Lower leg skin (tissue), 4 donors: ENCODE measurements around the gene OSBP2. TPM values are rescaled to one million over a fixed set of nuclear protein-coding genes. Genes with fewer than 3 reads are reported as not detected.

Source experiments
- DNase-seq, 2 donors: peaks; one replicate each; pipeline ENCODE4 v3.0.0-alpha.2; 2019; ENCODE audit warnings: low spot score in 2 of 2
- H3K4me3 ChIP-seq: fragments of 200-600 bp; sonication (generic); 2 replicates; pipeline ENCODE4 v1.5.1; 2017; ENCODE audit warnings: mild to moderate bottlenecking, low read depth; ENCODE audit not compliant: poor library complexity, severe bottlenecking
- POLR2A ChIP-seq, 2 donors: fragments of 450-650 bp; IDR thresholded peaks; one replicate each; pipeline ENCODE4 v1.6.1; 2016 to 2017; ENCODE audit warnings: antibody characterized with exemption in 2 of 2, mild to moderate bottlenecking in 1 of 2, moderate library complexity in 1 of 2
- WGBS, 2 donors: methylation state at CpG; one replicate each; pipeline ENCODE4 v1.1.5; 2018; 5-methylcytosine and 5-hydroxymethylcytosine counted together
- intact Hi-C: fragments of 100-400 bp; cut with DNase I; formaldehyde crosslinking; loops from one replicate; pipeline ENCODE4 v1.15.0; 2023; ENCODE audit warnings: low total_unique reads
- total RNA-seq, 4 donors: library from RNA; depleted of rRNA; stranded (reverse); fragments of >200 nt; gene quantifications; one replicate each; pipeline ENCODE4 v1.1.0, GENCODE V29; 2016
- TF ChIP-seq, protein P1 (sequence below), 3 donors: fragments of 450-650 bp; IDR thresholded peaks; one replicate each; pipeline ENCODE4 v1.5.1; 2016; ENCODE audit warnings: antibody characterized with exemption in 3 of 3, mild to moderate bottlenecking in 3 of 3, moderate library complexity in 2 of 3

OSBP2 gene
- total RNA-seq, 4 donors from 2014 or later = 7.2 to 13.3 (median 10.0) TPM

DNA sequence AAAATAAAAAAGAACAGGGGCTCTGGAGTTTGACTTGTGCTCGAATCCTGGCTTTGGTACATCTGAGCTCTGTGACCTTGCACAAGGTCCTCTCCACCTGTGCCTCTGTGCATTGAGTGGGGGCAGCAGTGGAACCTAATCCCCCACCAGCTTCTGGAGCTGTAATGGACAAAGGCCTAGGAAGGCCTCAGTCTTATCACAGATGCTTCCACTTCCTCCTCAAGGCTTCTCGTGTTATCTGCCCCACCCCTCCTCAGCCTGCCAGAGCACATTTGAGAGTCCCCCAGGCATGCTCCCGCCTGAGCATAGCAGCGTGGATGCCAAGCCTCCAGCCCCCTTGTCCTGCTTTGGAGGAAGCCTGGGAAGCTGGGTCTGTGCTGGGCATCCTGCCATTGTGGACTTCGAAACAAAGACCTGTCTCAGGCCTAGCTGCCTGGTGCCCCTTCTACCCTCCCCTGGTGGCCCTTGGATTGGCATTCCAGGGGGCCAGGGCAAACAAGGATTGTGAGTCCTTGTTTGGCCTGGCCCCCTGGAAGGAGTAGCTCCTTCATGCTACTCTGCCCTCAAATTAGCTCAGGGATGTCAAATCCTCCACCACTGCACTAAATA, 44.1 kb upstream of the OSBP2 start:
- intact Hi-C loops = no loop called here
- no peak for TF ChIP-seq POLR2A (IDR thresholded peaks at IDR 0.05)
- TF ChIP-seq, protein P1, sequence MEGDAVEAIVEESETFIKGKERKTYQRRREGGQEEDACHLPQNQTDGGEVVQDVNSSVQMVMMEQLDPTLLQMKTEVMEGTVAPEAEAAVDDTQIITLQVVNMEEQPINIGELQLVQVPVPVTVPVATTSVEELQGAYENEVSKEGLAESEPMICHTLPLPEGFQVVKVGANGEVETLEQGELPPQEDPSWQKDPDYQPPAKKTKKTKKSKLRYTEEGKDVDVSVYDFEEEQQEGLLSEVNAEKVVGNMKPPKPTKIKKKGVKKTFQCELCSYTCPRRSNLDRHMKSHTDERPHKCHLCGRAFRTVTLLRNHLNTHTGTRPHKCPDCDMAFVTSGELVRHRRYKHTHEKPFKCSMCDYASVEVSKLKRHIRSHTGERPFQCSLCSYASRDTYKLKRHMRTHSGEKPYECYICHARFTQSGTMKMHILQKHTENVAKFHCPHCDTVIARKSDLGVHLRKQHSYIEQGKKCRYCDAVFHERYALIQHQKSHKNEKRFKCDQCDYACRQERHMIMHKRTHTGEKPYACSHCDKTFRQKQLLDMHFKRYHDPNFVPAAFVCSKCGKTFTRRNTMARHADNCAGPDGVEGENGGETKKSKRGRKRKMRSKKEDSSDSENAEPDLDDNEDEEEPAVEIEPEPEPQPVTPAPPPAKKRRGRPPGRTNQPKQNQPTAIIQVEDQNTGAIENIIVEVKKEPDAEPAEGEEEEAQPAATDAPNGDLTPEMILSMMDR (IDR thresholded peaks at IDR 0.05) = no peak
- WGBS, 2 donors = 55 to 66% methylated on average over 5 of the region's 5 CpGs
- no peak for DNase-seq
- H3K4me3 ChIP-seq = no peak overlapping the region

GRCh38 chr22:30652852-30653251, 41.8 kb upstream of the OSBP2 start:
- 79 to 82% methylated on average over 2 of the region's 2 CpGs for WGBS, 2 donors
- intact Hi-C loops = no loop called here
- no peak for TF ChIP-seq POLR2A (IDR thresholded peaks at IDR 0.05)
- TF ChIP-seq, protein P1 (IDR thresholded peaks at IDR 0.05) = no peak
- no peak overlapping the region for H3K4me3 ChIP-seq
- no peak for DNase-seq

GRCh38 chr22:30654361-30654760, 40.3 kb upstream of the OSBP2 start:
- 97 to 98% methylated on average over 14 of the region's 14 CpGs for WGBS, 2 donors
- no peak for DNase-seq
- no peak overlapping the region for H3K4me3 ChIP-seq
- TF ChIP-seq, protein P1 (IDR thresholded peaks at IDR 0.05) = no peak
- no peak for TF ChIP-seq POLR2A (IDR thresholded peaks at IDR 0.05)
- intact Hi-C loops = no loop called here

- intact Hi-C loops = no loop called here
- H3K4me3 ChIP-seq = no peak overlapping the region
- DNase-seq = no peak
- WGBS, 2 donors = 66 to 79% methylated on average over 3 of the region's 3 CpGs
- TF ChIP-seq, protein P1 (IDR thresholded peaks at IDR 0.05) = no peak
- TF ChIP-seq POLR2A (IDR thresholded peaks at IDR 0.05) = no peak
These were observed 39.1 kb upstream of the OSBP2 start for GRCh38 chr22:30655532-30655931.

- no peak overlapping the region for H3K4me3 ChIP-seq
- intact Hi-C loops = no loop called here
- no peak for DNase-seq
These were observed 32.6 kb upstream of the OSBP2 start for GRCh38 chr22:30662040-30662439.

More at GRCh38 chr22:30662040-30662439, 32.6 kb upstream of the OSBP2 start:
- TF ChIP-seq, protein P1 (IDR thresholded peaks at IDR 0.05) = no peak
- TF ChIP-seq POLR2A (IDR thresholded peaks at IDR 0.05) = no peak
- WGBS, 2 donors = 81 to 92% methylated on average over 4 of the region's 4 CpGs
